HG02588 (cell line): ENCODE measurements around the gene VPS13A.
A peak's percentile ranks its signal among the peaks of the same experiment; 100 is the strongest.

Experiments
- ATAC-seq: cut with Tn5 transposase; IDR thresholded peaks from one replicate; pipeline ENCODE4 v1.9.1; 2021; ENCODE audit warnings: mild to moderate bottlenecking, moderate library complexity; ENCODE audit not compliant: unreplicated experiment

VPS13A gene

DNA sequence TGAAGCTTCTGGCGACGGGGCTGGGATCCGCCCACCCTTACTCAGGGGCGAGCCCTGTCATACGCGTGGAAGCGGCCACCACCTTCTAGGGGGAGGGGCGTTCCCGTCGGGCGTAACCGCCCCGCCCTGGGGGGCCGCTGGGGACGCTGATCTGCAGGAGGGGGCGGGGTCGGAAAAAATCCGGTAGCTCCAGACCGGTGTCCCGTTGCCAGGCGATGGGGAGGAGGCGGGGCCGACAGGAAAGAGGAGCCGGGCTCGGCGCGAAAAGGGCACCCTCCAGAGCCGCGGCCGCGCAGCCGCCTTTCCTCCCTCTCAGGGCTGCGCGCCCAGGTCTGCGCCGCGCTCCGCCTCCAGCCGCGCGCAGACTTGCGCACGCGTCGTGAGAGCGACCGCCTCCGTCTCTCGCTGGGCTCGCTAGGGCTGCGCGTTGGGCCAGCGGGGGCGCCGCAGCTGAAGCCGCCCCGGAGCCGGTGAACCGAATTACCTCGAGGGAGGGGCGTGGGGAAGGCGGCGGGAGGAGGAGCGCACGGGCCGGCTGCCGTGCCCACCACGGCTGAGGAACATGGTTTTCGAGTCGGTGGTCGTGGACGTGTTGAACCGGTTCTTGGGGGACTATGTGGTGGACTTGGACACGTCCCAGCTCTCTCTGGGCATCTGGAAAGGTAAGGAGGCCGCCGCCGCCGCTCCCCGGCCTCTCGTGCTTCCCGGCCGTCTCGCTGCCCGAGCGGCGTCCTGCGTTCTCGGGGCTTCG lies at the start of gene VPS13A:
Gene VPS13A, plus strand, starts transcription at position 392 of the 751 bp plus-strand sequence. Its CDS starts 171 bp downstream, at position 563.
- peak; percentile 87 for ATAC-seq

DNA sequence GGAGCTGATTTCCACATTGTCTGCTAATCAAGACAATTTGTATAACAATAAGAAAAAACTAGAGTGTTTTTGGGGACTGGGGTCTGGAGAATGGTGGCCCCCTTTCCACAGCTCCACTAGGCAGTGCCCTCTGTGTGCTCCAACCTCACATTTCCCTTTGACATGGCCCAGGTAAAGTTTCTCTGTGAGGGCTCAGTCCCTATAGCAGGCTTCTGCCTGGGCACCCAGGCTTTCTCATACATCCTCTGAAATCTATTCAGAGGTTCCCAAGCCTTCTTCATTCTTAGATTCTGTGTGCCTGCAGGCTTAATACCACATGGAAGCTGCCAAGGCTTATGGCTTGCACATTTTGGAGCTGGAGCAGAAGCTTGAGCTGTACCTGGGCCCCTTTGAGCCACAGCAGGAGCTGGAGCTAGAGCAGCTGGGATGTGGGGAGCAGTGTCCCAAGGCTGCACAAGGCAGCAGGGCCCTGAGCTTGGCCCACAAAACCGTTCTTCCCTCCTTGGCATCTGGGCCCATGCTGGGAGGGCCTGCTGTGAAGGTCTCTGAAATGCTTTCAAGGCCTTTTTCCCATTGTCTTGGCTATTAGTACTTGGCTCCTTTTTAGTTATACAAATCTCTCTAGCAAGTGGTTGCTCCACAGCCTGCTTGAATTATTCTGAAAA lies 49.1 kb upstream of the VPS13A start:
- no peak for ATAC-seq

DNA sequence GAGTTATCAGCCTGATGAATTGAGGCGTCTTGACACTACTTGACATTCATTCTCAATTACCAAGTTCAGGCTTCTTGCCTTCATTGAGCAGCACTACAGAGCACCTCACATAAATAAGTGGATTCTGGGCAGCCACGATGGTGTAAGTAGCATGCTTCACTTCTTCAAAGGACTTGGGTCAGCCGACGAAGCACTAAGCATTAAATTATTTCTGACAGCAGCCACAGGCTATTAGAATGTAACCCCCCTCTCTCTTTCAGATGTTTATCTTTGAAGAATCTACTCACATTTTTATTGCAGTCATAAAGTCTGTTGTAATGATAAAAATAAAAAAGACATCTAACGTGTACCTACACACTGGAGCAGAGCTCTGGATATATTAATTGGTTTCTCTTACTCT lies 45.9 kb upstream of the VPS13A start:
- ATAC-seq, result no peak

DNA sequence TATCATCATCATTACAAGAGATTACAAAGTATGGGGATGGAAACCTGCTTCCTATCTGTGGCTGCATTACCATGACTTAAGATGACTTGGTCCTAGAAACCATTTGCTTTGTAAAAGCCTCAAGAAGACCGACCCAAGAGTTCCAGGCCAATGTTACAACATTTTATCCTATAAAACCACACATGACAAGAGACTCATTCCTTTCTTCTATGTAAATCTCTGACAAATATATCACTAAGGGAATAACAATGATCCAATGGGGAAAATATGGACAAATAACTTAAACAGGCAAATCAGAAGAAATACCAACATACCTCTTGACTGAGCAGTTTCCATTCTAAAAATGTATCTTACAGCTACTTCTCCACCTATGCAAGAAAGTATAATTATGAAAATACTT lies 44.3 kb upstream of the VPS13A start:
- no peak for ATAC-seq

DNA sequence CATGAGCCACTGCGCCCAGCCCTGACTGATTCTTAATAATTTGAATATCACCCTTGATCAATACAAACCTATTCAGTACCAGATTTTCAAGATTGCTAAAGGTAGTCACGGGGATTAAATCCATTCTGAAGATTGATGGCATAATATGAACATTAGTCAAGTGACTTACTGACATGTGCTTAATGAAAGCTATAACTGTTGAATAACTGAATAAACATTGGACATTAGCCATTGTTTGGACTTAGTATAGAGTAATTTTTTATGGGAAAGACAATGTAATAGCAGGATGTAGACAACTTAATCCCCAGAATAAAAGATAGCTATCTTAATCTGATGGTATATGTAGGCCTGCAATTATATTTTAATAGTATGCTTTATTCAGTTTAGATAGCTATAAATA lies 35.0 kb upstream of the VPS13A start:
- ATAC-seq, result no peak

DNA sequence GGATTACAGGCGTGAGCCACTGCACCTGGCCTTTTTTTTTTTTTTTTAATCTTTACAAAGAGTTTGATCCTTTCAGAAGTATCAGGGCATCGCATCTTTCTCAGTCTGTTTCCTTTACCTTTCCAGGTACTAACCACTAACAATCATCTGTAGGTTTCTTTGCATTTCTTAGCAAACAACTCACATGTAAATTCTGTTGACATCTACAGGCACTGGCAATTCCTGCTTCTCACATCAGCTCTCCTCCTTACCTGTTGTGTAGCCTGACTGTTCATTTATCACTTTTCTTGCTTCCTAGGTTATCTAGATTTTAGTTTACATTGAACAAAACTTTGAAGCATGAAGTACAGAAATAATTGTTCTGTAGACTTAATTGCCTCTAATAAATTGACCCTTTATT lies 27.5 kb upstream of the VPS13A start:
- ATAC-seq, result no peak

DNA sequence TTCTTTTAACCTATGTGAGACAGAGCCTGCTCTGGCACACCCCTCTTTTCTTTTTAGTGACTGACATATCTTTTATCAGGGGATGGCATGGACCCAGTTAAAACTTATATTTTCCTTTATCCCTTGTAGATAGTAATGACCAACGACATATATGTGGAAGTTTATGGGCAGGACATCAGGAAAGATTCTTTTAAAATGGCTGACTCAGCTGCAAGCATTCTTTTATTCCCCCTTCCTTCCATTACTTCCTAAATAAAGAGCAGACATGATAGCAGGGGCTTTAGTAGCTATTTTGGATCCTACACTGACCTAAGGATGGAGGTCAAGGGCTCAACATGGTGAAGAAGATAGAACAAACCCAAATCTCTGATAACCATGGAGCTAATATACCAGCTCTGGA lies 25.0 kb upstream of the VPS13A start:
- ATAC-seq, result no peak

DNA sequence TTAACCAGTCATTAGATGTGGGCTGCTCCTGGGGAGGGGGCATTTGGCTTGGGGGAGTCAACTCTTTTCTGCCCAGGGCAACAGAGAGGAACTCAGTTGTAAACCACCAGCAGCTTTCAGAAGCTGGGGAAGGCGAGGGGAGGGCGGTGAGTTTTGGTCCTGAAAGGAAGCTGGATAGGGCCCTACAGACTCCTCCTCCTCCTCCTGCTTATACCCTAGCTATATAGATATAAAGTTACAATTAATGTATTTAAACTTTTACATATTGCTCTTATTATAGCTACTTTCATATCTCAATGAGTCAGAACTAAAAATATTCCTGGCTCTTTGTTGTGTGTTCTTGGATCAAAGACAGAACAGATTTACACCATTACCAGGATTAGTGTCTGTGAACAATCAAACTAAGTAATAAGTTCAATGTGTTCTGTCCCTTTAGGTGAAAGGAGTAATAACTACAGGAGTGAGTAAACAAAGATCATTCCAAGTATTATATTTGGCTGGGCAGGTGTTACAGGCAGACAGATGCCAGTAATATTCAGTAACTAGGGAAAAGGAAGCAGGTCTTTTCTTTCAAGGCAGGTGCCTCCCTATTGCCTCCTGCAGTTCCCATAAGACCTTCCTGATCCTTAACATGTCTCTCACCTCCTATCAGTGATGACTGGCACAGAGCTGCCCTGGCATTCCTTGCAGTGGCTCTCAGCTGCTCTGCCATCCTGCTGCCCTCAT lies 20.5 kb upstream of the VPS13A start:
- no peak for ATAC-seq

DNA sequence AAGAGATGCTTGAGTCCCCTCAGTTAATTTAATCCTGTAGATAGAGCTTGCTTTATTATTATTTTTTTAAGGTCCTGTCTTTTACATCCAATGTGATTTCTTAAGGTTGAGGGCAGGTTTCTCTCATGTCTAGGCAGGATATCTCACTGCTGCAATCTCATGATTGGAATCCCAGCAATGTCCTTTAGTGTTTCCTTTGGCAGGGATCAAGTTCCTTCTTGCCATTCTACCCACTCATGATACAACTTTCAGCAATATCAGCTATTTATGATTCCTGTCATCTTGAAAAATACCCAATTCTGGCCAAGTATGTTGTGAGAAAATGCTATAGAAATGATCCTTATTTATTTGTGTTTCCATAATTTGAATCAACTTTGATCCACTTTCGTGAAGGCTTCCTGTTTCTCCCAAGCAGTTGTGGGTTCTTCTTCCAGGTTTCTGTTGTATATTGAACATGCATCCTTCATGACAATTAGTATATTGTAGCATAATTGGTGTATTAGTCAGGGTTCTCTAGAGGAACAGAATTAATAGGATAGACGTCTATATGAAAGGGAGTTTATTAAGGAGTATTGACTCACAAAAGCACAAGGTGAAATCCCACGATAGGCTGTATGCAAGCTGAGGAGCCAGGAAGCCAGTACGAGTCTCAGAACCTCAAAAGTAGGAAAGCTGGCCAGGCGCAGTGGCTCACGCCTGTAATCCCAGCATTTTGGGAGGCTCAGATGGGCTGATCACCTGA lies 18.4 kb upstream of the VPS13A start:
- ATAC-seq, result no peak

DNA sequence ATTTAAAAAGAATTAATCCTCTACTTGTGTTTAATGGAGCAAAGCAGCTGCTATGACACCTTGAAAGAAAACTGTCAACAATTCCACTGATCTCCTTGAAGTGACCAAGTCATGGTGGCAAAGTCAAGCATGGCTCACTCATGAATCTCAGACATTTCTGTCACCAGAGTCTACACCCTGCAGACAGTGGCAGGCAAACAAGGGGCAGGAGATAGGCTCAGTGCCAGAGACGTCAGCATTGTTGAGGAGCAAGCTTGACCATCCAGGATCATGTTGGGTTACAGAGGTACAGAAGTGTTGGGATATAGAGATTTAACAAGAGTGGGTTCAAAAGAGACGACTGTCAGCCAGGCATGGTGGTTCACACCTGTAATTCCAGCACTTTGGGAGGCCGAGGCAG lies 16.1 kb upstream of the VPS13A start:
- no peak for ATAC-seq

DNA sequence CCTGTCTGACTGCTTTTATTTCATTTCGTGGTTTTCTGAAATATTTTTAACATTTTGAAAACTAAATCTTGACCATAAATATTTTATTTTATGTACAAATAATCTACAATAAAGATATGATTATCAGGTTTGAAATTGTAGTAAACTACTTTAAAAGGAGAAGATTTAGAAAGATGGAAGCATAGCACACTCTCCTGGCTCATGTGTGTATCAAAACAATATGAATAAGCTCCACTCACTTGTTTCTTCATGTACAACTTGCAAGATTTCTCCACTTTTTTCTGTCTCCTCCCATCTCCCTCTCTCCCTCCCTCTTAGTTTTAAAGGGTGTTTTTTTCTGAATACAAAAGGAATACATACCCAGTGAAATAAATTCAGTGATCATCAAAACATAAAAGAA lies 15.4 kb upstream of the VPS13A start:
- ATAC-seq, result no peak

DNA sequence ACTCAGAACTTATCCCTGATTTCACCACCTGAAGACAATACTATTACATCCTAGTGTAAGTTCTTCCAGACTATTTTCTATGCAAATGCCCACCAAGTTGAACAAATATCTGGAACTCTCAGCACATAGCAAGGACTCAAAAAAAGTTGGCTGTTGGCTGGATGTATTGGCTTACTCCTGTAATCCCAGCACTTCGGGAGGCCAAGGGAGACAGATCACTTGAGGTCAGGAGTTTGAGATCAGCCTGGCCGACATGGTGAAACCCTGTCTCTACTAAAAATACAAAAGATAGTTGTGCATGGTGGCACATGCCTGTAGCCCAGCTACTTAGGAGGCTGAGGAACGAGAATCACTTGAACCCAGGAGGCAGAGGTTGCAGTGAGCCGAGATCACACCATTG lies 15.0 kb upstream of the VPS13A start:
- no peak for ATAC-seq

DNA sequence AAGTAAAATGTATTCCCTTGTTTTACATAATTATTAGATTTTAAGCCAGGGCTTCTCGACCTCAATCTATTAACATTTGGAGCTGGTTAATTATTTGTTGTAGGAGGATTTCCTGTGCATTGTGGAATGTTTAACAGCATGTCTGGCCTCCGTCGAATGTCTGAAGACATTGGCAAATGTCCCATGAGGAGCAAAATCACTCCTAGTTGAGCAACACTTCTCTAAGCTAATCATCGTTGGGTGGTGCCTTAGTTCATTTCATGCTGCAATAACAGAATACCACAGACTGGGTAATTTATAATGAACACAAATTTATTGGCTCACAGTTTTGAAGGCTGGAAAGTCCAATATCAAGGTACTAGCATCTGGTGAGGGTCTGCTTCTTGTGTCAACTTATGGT lies 13.4 kb upstream of the VPS13A start:
- no peak for ATAC-seq

DNA sequence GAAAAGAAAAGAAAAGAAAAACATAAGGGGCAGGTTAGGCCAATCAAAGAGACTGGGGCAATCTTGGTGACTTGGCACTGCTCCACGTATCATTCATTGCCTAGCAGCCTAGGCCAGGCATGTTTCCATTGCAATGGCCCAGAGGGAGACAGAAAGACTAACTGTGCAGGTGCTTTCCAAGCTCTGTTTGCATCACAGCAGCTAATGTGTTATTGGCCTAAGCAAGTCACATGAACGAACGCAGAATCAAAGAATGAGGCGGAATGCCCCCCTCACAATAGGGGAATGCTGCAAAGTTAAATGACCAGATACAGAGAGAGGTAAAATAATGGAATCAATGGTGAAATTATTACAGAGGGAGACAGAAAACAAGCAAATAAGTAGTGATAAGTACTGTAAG lies 11.1 kb upstream of the VPS13A start:
- ATAC-seq, result no peak

DNA sequence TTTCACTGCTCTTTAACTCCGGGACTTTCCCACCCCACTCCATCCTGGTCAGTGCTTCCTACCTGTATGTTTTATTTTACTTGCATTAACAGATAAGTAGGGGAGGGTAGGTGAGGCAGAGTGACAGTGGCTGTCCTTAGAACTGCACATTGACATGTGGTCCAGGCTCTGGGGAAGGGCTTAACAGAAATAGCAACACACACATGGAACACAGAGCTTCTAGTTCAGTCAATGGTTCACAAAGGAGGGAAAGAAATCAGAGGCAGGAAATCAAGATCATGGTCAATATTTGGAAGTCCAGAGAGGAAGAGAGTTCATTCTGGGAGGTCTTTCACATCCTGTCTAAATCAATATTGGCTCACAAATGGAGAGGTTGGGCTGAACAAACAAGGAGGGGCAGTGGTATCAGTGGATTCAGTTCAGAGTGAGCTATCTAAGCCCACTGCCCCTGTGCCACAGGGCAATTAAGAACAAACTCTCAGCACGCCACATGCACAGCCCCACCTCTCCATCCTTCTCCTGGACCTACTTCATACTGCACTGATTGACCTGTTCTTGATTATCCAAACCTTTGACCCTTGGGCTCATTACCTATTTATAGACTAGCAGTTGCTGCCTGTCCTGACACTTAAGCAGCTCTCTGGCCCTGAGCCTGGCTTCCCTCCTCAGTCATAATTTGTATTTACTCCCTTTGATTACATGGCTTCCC lies 6.2 kb upstream of the VPS13A start:
- ATAC-seq, result no peak

DNA sequence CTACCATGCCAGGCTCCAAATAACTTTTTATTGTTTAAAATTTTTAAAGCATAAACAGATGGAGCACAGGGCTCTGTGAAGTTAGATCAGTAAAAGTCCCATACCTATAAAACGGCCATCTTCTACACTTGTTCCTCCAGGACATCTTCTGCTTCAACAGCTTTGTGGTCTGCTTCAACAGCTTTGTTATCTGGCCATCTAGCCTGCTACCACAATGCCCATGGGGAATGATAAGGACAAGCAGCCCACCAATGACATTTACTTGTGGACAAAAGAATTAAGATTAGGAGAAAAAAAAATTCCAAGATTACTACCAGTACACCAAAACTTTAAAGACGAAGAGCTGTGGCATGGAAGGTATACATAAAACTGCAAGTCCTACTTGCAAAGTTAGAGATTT lies 2.2 kb upstream of the VPS13A start:
- no peak for ATAC-seq

DNA sequence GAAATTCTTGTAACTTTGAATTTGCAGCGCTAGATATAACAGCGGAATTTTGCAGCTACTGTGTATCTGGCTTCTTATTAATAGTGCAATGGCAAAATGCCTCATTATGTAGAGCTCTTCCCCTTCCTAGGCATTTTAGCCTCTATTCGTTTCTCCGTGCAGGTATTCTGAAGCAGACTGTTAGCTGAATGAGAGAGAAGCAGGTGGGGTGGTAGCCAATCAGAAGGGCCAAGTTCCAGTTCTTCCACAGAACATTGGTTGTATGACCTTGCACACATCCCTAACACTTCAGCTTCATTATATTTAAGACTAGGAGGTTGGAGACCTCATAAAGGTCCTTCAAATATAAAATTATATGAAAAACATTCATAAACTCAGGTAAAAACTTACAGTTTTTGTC lies 1.2 kb upstream of the VPS13A start:
- ATAC-seq, result no peak

DNA sequence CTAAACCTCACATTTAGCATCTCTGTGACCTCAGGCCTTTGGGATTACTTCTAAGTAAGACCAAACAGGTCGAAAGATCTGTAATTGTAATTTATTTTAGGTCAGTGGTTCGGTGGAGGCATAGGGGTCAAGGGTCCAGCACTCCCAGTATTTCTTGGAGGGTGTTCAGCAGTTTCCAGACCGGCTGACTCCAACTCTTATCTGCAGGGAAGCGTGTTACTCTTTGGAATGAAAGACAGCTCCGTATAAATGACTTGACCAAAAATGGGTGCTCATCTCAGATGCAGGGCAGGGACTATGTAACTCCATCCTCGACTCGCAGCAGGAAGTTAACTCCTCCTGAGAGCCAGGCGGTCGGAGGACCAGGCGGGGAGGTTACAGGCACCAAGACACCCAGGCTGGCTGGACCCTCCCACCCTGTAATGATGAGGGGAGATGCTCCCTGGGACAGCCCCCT lies 620 bp upstream of the VPS13A start:
- no peak for ATAC-seq

DNA sequence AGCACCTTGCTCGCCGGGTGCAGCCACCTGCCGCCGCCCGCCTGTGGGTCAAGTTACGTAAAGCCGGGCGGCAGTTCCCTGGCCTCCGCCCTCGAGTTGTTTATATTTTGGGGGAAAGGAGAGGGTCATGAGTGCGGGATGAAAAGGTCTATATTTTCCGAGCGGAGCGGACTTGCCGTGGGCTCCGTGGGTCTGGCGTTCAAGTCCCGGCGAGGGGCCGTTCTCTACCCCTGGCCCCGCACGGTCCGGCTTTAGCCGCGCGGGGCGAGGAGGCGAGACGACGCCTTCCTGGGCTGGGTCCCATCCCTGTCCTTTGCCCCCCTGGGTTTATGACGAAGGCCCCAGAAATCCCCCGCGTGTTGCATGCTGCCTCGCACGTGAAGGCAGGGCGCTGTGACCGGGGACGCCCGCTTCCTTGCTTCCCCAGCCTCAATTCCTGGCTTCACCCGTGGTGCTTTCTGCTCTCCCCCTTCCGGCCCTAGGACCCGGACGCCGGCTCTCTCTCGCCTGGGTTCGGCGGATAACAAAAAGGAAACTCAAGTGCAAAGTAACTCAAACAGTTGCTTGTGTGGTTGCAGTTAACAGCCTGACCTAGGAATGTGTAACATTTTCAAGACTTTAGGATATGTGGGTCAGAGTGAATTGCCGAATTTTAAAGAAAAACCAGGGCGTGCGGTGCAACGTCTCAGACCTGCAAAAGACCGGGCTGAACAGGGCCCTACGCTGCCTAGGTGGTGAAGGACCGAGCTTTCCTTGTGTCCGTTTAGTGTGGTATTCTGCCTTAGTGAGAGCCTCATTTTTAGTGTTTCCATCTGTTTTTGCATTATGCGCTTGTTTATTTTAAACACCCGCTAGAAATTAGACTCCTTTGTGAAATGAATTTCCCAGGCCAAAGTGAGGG lies 810 bp downstream of the VPS13A start:
- ATAC-seq, result peak; percentile 12

DNA sequence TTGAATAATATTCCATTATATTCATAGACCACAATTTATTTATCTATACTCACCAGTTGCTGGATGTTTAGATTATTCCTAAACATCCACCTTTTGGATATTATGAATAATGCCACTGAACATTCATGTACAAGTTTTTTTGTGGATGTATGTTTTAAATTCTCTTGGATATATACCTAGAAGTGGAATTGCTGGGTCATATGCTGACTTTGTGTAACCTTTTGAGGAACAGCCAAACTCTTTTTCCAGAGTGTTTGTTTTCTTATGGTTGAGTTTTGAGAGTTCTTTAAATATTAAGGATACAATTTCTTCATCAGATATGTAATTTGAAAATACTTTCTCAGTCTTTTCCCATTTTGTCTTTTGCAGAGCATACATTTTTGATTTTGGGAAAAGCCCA lies 2.7 kb downstream of the VPS13A start:
- ATAC-seq, result no peak
